Esophagus muscularis mucosa (tissue), 4 donors: ENCODE results near the gene PAQR8.

Source experiments
- EP300 ChIP-seq: sonication (generic); formaldehyde crosslinking; IDR thresholded peaks from one replicate; pipeline ENCODE4 v1.6.1; 2017; ENCODE audit warnings: antibody characterized with exemption
- POLR2A ChIP-seq: fragments of 450-650 bp; IDR thresholded peaks from one replicate; pipeline ENCODE4 v1.6.1; 2017; ENCODE audit warnings: antibody characterized with exemption, moderate library complexity, mild to moderate bottlenecking, low read depth
- POLR2AphosphoS5 ChIP-seq, 2 donors: sonication (generic); formaldehyde crosslinking; IDR thresholded peaks; one replicate each; pipeline ENCODE4 v1.6.1; 2017; ENCODE audit warnings: antibody characterized with exemption in 2 of 2
- TF ChIP-seq, protein P1 (sequence below), 3 experiments: fragments of 200-600 bp in 2 of 3; fragments of 450-650 bp in 1 of 3; sonication (generic) in 2 of 3; IDR thresholded peaks; one replicate each; pipeline ENCODE4 v1.5.1; 2017 to 2019; ENCODE audit warnings: antibody characterized with exemption in 3 of 3, mild to moderate bottlenecking in 2 of 3, moderate library complexity in 1 of 3

DNA sequence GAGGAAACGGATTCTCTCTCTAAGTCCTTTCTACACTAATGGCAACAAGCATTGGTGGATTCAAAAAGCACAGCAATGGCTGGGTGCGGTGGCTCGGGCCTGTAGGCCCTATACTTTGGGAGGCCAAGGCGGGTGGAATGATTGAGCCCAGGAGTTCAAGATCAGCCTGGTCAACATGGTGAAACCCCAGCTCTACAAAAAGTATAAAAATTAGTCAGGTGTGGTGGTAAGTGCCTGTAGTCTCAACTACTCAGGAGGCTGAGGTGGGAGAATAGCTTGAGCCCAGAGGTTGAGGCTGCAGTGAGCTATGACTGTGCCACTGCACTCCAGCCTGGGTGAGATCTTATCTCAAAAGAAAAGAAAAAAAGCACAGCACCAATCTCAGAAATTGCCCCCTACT, 19.3 kb downstream of the PAQR8 start:
- TF ChIP-seq POLR2AphosphoS5 (IDR thresholded peaks at IDR 0.05) (no peak), POLR2A (no peak), EP300 (no peak)
- TF ChIP-seq, protein P1, sequence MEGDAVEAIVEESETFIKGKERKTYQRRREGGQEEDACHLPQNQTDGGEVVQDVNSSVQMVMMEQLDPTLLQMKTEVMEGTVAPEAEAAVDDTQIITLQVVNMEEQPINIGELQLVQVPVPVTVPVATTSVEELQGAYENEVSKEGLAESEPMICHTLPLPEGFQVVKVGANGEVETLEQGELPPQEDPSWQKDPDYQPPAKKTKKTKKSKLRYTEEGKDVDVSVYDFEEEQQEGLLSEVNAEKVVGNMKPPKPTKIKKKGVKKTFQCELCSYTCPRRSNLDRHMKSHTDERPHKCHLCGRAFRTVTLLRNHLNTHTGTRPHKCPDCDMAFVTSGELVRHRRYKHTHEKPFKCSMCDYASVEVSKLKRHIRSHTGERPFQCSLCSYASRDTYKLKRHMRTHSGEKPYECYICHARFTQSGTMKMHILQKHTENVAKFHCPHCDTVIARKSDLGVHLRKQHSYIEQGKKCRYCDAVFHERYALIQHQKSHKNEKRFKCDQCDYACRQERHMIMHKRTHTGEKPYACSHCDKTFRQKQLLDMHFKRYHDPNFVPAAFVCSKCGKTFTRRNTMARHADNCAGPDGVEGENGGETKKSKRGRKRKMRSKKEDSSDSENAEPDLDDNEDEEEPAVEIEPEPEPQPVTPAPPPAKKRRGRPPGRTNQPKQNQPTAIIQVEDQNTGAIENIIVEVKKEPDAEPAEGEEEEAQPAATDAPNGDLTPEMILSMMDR (IDR thresholded peaks at IDR 0.05) = no peak
